HG03135 (cell line): ENCODE results near the gene TLX2.
"Not testable (repeated sequence)": the region's sequence is repeated elsewhere in the genome, so short reads cannot be mapped to it uniquely, and the experiment has no call there.

Experiments used
- ATAC-seq: cut with Tn5 transposase; IDR thresholded peaks from one replicate; pipeline ENCODE4 v1.9.1; 2021; ENCODE audit warnings: mild to moderate bottlenecking, moderate library complexity; ENCODE audit not compliant: unreplicated experiment

Gene TLX2

GRCh38 chr2:74553892-74554819 lies 39.9 kb downstream of the TLX2 start, which contains the start of the genes DOK1 and LOXL3:
Gene DOK1, plus strand, starts transcription at chr2:74554720. Its CDS starts 35 bp downstream, at chr2:74554755.
Gene LOXL3, minus strand, starts transcription at chr2:74553942. Its CDS starts 1,308 bp downstream, at chr2:74552634.
- ATAC-seq: peak; percentile 57

- peak; percentile 58 for ATAC-seq
Observed at GRCh38 chr2:74554820-74555531, 40.7 kb downstream of the TLX2 start.

GRCh38 chr2:74555610-74556103 lies 41.4 kb downstream of the TLX2 start:
- no peak for ATAC-seq

GRCh38 chr2:74556159-74556558 lies 41.9 kb downstream of the TLX2 start:
- no peak for ATAC-seq

GRCh38 chr2:74556831-74557370 lies 42.7 kb downstream of the TLX2 start:
- no peak for ATAC-seq

GRCh38 chr2:74558284-74559230 lies 44.3 kb downstream of the TLX2 start:
- ATAC-seq: no peak

GRCh38 chr2:74559912-74560311 lies 45.7 kb downstream of the TLX2 start:
- no peak for ATAC-seq

GRCh38 chr2:74560591-74560990 lies 46.3 kb downstream of the TLX2 start:
- ATAC-seq: no peak

GRCh38 chr2:74561022-74561421 lies 46.8 kb downstream of the TLX2 start:
- ATAC-seq: not testable (repeated sequence)

- ATAC-seq: no peak
Observed at GRCh38 chr2:74562126-74562775, 48.0 kb downstream of the TLX2 start.

- ATAC-seq: no peak
Observed at GRCh38 chr2:74564222-74564621, 50.0 kb downstream of the TLX2 start.

- ATAC-seq: no peak
Observed at GRCh38 chr2:74566076-74566753, 52.0 kb downstream of the TLX2 start.

GRCh38 chr2:74566754-74567085 lies 52.5 kb downstream of the TLX2 start:
- no peak for ATAC-seq
